Measurements from ENCODE around the gene SLC29A3. TPM values are rescaled to one million over a fixed set of nuclear protein-coding genes. Genes with fewer than 3 reads are reported as not detected.

The SLC29A3 gene
- total RNA-seq, 1 experiment from 2014 or later, result 7.6 TPM

GRCh38 chr10:71293446-71294084, 25.5 kb upstream of the SLC29A3 start:
- no peaks in the 10 kb centered on the region for H3K9me3 ChIP-seq (ENCODE audit: control insufficient read depth, insufficient read depth, low read depth, low read length)
- no TSS peak for BruUV-seq (replicated peaks)
- ChIA-PET CTCF (no interaction called here), POLR2A (interaction anchor here (0.6 kb wide), 1 partner anchor 955 kb away, joined by 3 read pairs; no protein-coding TSS in a partner anchor)
- no peak for TF ChIP-seq SIN3A (IDR thresholded peaks at IDR 0.05; ENCODE audit: borderline replicate concordance, insufficient read depth, low read depth, low read length)
- no peak for TF ChIP-seq POLR2AphosphoS5 (IDR thresholded peaks at IDR 0.05; ENCODE audit: low read depth, low read length)
- no peak for TF ChIP-seq TCF7L2 (IDR thresholded peaks at IDR 0.05; ENCODE audit: low read depth, low read length)
- no peak for TF ChIP-seq REST (IDR thresholded peaks at IDR 0.05; ENCODE audit: insufficient read depth in 1 of 2, low read depth in 2 of 2, low read length in 1 of 2)
- TF ChIP-seq CTCF (IDR thresholded peaks at IDR 0.05), result no peak
- no peak for DNase-seq (ENCODE audit: low read depth, low spot score)
- no peak overlapping the region for H3K4me3 ChIP-seq (ENCODE audit: low read depth in 2 of 2, low read length in 2 of 2)
- ATAC-seq, result no peak
- in situ Hi-C loops (cut with HindIII; ENCODE audit: low pct_unique_long_range_greater_than_20kb, low sequenced_read_pairs), result no loop called here
- no peaks in the 10 kb centered on the region for H3K36me3 ChIP-seq (ENCODE audit: control insufficient read depth, insufficient read depth, low read length)
- no peak overlapping the region for H3K27ac ChIP-seq (ENCODE audit: low read length)
- intact Hi-C loops (cut with micrococcal nuclease; ENCODE audit: unreplicated experiment), result no loop called here
- no peaks in the 10 kb centered on the region for H3K27me3 ChIP-seq (ENCODE audit: control insufficient read depth, insufficient read depth, low read length)
- H3K4me1 ChIP-seq (ENCODE audit: control insufficient read depth, insufficient read depth, low read length), result no peaks in the 10 kb centered on the region

GRCh38 chr10:71294091-71294561, 24.9 kb upstream of the SLC29A3 start:
- intact Hi-C loops (cut with micrococcal nuclease; ENCODE audit: unreplicated experiment) (no loop called here), in situ Hi-C loops (cut with HindIII; ENCODE audit: low pct_unique_long_range_greater_than_20kb, low sequenced_read_pairs) (no loop called here)
- no peaks in the 10 kb centered on the region for H3K4me1 ChIP-seq (ENCODE audit: control insufficient read depth, insufficient read depth, low read length)
- H3K27me3 ChIP-seq (ENCODE audit: control insufficient read depth, insufficient read depth, low read length), result no peaks in the 10 kb centered on the region
- BruUV-seq (replicated peaks), result no TSS peak
- ATAC-seq (no peak), DNase-seq (ENCODE audit: low read depth, low spot score) (no peak)
- no peak overlapping the region for H3K27ac ChIP-seq (ENCODE audit: low read length)
- H3K36me3 ChIP-seq (ENCODE audit: control insufficient read depth, insufficient read depth, low read length), result no peaks in the 10 kb centered on the region
- no peak overlapping the region for H3K4me3 ChIP-seq (ENCODE audit: low read depth in 2 of 2, low read length in 2 of 2)
- H3K9me3 ChIP-seq (ENCODE audit: control insufficient read depth, insufficient read depth, low read depth, low read length), result no peaks in the 10 kb centered on the region
- TF ChIP-seq POLR2AphosphoS5 (IDR thresholded peaks at IDR 0.05; ENCODE audit: low read depth, low read length), result no peak
- no peak for TF ChIP-seq TCF7L2 (IDR thresholded peaks at IDR 0.05; ENCODE audit: low read depth, low read length)
- no peak for TF ChIP-seq CTCF (IDR thresholded peaks at IDR 0.05)
- no peak for TF ChIP-seq SIN3A (IDR thresholded peaks at IDR 0.05; ENCODE audit: borderline replicate concordance, insufficient read depth, low read depth, low read length)
- no peak for TF ChIP-seq REST (IDR thresholded peaks at IDR 0.05; ENCODE audit: insufficient read depth in 1 of 2, low read depth in 2 of 2, low read length in 1 of 2)
- ChIA-PET POLR2A (no interaction called here), CTCF (no interaction called here)

Data from Panc1 (cell line).